Fibroblast of pulmonary artery (primary cell): ENCODE results near the gene DNMT3A.
A peak's percentile ranks its signal among the peaks of the same experiment; 100 is the strongest.

Experiments used
- DNase-seq: peaks from one replicate; pipeline ENCODE4 v3.0.0-alpha.2; 2010; ENCODE audit warnings: low read depth
- H3K4me3 ChIP-seq: replicated peaks from 2 replicates; pipeline ENCODE4 v1.5.1; 2011; ENCODE audit warnings: low read depth, mild to moderate bottlenecking, control low read depth, low read length, moderate library complexity
- CTCF ChIP-seq: IDR thresholded peaks from 2 replicates; pipeline ENCODE4 v1.5.1; 2011; ENCODE audit warnings: mild to moderate bottlenecking, control low read depth, low read length, inconsistent platforms; ENCODE audit errors: missing control alignments

The DNMT3A gene

DNA sequence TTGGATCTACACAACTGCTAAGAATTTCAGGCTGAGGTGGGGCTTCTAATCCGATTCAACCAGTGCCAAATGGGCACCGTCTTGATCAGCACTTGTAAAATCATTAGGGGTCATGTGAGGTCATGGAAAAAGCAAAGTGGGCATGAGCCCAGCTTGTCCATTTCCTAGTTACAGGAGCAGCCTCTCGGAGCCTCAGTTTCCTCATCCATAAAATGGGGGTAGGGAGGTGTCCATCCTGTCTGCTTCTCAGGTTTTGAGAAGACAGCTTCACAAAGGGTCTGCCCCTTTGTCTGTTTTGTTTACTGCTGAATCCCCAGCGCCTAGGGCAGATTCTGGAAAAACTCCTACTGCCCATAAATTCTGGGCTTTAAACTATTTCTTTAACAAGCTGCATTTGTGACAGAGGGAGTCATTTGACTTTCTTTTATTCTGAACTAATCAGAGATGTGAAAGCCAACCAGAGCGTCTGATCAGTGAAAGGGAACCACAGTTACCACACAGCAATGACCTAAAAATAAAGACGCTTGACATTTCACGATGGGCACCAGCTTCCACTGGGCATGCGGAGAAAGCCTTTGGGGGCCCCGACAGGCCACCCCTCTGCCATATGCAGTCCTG is 38.9 kb downstream of the DNMT3A start:
- H3K4me3 ChIP-seq = no peak overlapping the region
- no peak for TF ChIP-seq CTCF
- no peak for DNase-seq

- no peak for TF ChIP-seq CTCF
- DNase-seq = peak; percentile 52
- H3K4me3 ChIP-seq = no peak overlapping the region
Observed at GRCh38 chr2:25301453-25302352, 40.0 kb downstream of the DNMT3A start.

DNA sequence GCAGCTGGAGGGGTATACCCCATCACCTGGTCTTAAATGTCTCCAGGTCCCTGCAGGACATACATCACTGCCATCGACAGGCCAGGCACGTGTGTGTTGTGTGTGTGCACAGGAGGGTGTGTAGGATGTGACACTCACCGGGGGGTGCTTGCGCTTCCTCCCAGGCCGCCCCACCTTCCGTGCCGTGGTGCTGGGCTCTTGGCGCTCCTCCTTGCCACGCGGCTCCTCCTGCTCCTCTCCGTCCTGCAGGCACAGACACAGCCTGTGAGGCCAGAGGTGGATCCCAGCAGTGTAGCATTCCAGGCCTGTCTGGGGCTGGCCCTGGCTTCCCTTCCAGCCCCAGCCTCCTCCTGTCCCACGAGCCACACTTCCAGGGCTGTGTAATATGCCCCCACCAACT is 41.7 kb downstream of the DNMT3A start:
- DNase-seq = no peak
- no peak for TF ChIP-seq CTCF

GRCh38 chr2:25298776-25299431 is 42.8 kb downstream of the DNMT3A start:
- no peak overlapping the region for H3K4me3 ChIP-seq
- TF ChIP-seq CTCF = no peak
- DNase-seq = no peak

More for the DNA sequence above, 41.7 kb downstream of the DNMT3A start:
- no peak overlapping the region for H3K4me3 ChIP-seq

DNA sequence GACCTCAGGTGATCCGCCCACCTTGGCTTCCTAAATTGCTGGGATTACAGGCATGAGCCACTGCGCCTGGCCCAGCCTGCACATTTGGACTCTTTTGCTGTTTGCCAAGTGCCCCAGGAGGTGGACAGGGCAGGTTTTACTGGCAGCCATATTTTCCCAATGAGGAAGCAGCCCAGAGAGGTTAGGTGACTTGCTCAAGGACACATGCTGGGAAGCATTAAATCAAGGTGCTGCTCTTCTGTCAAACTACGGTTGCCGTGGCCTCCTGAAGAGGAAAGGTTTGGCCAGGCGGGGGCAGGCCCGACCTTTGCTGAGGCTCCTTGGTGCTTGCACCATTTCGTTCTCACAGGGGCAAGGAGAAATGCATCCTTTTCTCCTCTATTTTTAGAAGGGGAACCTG is 44.0 kb downstream of the DNMT3A start:
- no peak overlapping the region for H3K4me3 ChIP-seq
- no peak for TF ChIP-seq CTCF
- no peak for DNase-seq

- H3K4me3 ChIP-seq = no peak overlapping the region
- no peak for DNase-seq
- TF ChIP-seq CTCF = no peak
Observed at GRCh38 chr2:25295621-25296020, 46.1 kb downstream of the DNMT3A start.
